ENCODE data around the gene SEMA4D.

DNA sequence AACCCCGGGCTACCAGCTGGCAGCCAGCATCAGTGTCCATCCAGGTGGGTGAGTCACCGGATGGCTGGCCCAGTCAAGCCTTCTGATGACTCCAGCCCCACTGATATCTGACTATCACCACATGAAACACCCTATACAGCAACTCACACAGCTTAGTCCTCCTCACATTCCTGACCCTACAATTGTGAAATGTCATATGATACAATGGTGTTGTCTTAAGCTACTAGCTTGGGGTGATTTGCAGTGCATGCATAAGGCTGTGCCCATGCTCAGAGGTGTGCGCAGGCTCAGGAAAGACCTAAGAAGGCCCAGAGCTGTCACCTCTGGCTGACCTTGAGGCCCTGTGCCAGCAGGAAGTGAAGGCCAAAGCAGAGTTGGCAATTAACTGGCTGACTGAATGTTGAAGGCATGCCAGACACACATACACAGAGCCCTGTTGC lies 21.5 kb upstream of the SEMA4D start:
- no peak for TF ChIP-seq POLR2A (IDR thresholded peaks at IDR 0.05; ENCODE audit: low read length)
- no peak for TF ChIP-seq GATA1 (IDR thresholded peaks at IDR 0.05; ENCODE audit: low read depth, low read length)

All from erythroblast (primary cell).